Measurements from ENCODE around the gene C11orf54. TPM values are rescaled to one million over a fixed set of nuclear protein-coding genes. Genes with fewer than 3 reads are reported as not detected.

C11orf54 gene
- total and polyA plus RNA-seq, 12 donors, result 12.2 to 39.5 (median 27.6) TPM

- Histone ChIP-seq H3K36me3 (peaks cover 0 to 100% (median 76%) of the 10 kb centered on the region in 9 donors), H3K4me3 (no peak overlapping the region), H3K4me1 (peaks cover 0 to 16% (median 0%) of the 10 kb centered on the region in 9 donors), H3K9me3 (no peaks in the 10 kb centered on the region), H3K27ac (no peak overlapping the region), H3K27me3 (no peaks in the 10 kb centered on the region)
- intact Hi-C loops (cut with DNase I), result loop anchor here in 1 of 10 donors (10.0 kb wide), 1 partner anchor 54 kb away; no protein-coding TSS in a partner anchor
- 96% methylated on average over 5 of the region's 5 CpGs for WGBS, 2 donors
- TF ChIP-seq CTCF (IDR thresholded peaks at IDR 0.05), result no peak
- no peak for DNase-seq
- ATAC-seq, result peak in 1 of 8 donors; percentile 44
Observed at GRCh38 chr11:93729129-93729616, 12.3 kb upstream of the C11orf54 start.

- Histone ChIP-seq H3K27me3 (no peaks in the 10 kb centered on the region), H3K36me3 (peaks cover 0 to 100% (median 79%) of the 10 kb centered on the region in 9 donors), H3K9me3 (no peaks in the 10 kb centered on the region), H3K4me3 (no peak overlapping the region), H3K4me1 (peaks cover 0 to 27% (median 0%) of the 10 kb centered on the region in 9 donors), H3K27ac (no peak overlapping the region)
- 88 to 90% methylated on average over 5 of the region's 5 CpGs for WGBS, 2 donors
- intact Hi-C loops (cut with DNase I), result loop anchor here in 1 of 10 donors (10.0 kb wide), 1 partner anchor 56 kb away; no protein-coding TSS in a partner anchor
- no peak for TF ChIP-seq CTCF (IDR thresholded peaks at IDR 0.05)
- DNase-seq, result no peak
- no peak for ATAC-seq
Observed at GRCh38 chr11:93730108-93731107, 11.1 kb upstream of the C11orf54 start.

- TF ChIP-seq CTCF (IDR thresholded peaks at IDR 0.05), result no peak
- Histone ChIP-seq H3K9me3 (no peaks in the 10 kb centered on the region), H3K4me1 (peaks cover 0 to 47% (median 6%) of the 10 kb centered on the region in 9 donors), H3K36me3 (peaks cover 0 to 100% (median 88%) of the 10 kb centered on the region in 9 donors), H3K4me3 (no peak overlapping the region), H3K27me3 (no peaks in the 10 kb centered on the region), H3K27ac (no peak overlapping the region)
- no peak for ATAC-seq
- DNase-seq, result no peak
- intact Hi-C loops (cut with DNase I), result loop anchor here in 1 of 10 donors (10.0 kb wide), 1 partner anchor 58 kb away; no protein-coding TSS in a partner anchor
- WGBS, 2 donors, result 81 to 88% methylated on average over 4 of the region's 4 CpGs
Observed at GRCh38 chr11:93732237-93732892, 9.1 kb upstream of the C11orf54 start.

GRCh38 chr11:93733474-93733873 lies 8.0 kb upstream of the C11orf54 start:
- H3K4me1 ChIP-seq, result peaks cover 0 to 58% (median 17%) of the 10 kb centered on the region in 9 donors
- H3K36me3 ChIP-seq, result peaks cover 0 to 100% (median 90%) of the 10 kb centered on the region in 9 donors
- no peak overlapping the region for H3K4me3 ChIP-seq
- DNase-seq (no peak), ATAC-seq (no peak)
- WGBS, 2 donors, result 74 to 76% methylated on average over 6 of the region's 6 CpGs
- no peaks in the 10 kb centered on the region for H3K9me3 ChIP-seq
- intact Hi-C loops (cut with DNase I), result loop anchor here in 1 of 10 donors (10.0 kb wide), 1 partner anchor 59 kb away; no protein-coding TSS in a partner anchor
- no peak overlapping the region for H3K27ac ChIP-seq
- no peak for TF ChIP-seq CTCF (IDR thresholded peaks at IDR 0.05)
- H3K27me3 ChIP-seq, result no peaks in the 10 kb centered on the region

Measured in heart right ventricle (tissue), 16 donors.